Activated CD4-positive, CD25-positive, alpha-beta regulatory T cell treated with anti-CD3 and anti-CD28 coated beads, Interleukin-2, amount 50 U/mL, for 72 hours (primary cell): ENCODE measurements around the gene CTSK.
"Not testable (repeated sequence)": the region's sequence is repeated elsewhere in the genome, so short reads cannot be mapped to it uniquely, and the experiment has no call there.

Experiments used
- DNase-seq: peaks from one replicate; pipeline ENCODE4 v3.0.0; 2021

Gene CTSK

DNA sequence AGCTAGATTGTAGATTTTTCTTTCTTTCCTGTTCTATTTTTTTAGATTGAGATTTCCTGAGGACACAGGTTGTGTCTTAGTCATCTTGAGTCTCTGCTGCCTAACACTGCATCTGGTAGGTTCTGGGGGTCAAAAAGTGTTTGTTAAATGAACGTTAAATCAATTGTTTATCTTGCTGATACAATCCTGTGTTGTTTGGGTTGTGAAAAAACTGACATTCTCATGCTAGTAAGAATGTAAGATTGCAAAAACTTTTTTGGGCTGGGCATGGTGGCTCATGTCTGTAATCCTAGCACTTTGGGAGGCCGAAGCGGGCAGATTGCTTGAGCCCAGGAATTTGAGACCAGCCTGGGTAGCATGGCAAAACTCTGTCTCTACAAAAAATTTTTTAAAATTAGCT lies 3.4 kb downstream of the CTSK start:
- DNase-seq: no peak

DNA sequence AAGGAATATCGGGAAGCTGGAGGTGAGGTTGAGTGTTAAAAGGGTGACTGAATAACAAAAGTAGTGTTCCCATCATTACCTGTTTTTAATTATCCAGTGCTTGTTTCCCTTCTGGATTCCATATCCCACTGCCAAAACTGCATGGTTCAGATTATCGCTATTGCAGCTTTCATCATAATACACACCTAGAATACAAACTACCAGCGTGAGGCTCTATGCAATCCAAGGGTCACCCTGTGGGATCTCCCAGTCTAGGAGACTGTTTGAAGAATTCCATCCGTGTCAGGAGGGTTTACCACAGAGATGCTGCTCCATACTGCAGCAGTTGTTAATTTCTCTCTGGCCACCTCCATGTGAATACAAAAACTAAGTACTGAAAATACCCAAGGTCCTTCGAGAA lies 9.0 kb downstream of the CTSK start:
- no peak for DNase-seq

DNA sequence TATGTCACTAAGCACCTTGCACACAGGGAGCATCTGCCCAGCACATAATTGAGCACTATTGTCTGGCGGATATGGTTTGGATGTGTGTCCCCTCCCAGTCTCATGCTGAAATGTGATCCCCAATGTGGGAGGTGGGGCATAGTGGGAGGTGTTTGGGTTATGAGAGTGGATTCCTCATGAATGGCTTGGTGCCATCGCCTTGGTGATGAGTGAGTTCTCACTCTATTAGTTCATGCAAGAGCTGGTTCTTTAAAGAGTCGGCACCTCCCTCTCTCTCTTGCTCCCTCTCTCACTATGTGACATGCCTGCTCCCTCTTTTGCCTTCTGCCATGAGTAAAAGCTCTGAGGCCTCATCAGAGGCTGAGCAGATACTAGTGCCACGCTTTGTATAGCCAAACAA lies 9.5 kb downstream of the CTSK start:
- no peak for DNase-seq

DNA sequence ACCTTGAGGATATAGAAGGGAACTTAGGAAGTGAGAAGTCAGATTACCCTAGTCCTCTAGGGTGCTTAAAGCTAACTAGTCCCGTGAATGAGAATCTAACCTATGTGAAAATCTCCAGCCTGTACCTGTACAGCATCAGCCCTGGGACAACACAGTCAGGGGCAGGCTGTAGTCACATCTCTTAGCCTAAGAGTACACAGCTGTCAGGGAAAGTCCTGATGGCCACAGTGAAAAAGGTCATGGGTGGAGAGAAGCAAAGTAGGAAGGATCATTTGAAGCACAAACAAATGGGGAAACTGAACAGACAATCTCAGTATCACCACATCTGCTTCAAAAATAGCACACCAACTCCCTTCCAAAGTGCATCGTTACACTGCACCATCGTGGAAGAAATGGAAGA lies 11.7 kb downstream of the CTSK start:
- DNase-seq: no peak

DNA sequence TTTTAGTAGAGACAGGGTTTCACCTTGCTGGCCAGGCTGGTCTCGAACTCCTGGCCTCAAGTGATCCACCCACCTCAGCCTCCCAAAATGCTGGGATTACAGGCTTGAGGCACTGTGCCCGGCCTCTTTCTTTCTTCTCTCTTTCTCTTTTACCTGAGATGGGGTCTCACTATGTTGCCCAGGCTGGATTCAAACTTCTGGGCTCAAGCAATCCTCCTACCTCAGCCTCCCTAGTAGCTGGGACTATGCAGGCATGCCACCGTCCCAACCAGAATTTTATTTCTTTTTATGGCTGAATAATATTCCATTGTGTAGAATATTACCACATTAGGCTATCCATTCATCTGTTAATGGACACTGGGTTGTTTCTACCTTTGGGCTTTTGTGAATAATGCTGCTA lies 14.3 kb downstream of the CTSK start:
- DNase-seq: not testable (repeated sequence)

DNA sequence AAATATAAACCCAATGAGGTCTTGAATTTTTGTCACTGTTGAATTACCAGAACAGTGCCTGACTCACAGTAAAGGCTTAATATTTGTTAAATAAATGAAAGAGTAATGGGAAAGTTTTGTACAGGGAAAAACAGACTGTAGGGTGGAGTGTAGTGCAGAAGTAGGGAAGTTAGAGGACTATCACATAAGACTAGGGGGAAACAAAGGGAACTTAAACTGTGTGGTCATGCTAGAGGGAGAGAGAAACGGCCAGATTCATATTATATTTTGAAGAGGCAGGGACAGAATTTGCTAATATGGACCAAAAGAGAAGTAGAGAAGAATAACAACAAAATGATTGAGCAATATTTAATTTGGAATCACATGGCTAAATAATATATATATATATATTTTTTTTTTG lies 14.8 kb downstream of the CTSK start:
- DNase-seq: no peak

DNA sequence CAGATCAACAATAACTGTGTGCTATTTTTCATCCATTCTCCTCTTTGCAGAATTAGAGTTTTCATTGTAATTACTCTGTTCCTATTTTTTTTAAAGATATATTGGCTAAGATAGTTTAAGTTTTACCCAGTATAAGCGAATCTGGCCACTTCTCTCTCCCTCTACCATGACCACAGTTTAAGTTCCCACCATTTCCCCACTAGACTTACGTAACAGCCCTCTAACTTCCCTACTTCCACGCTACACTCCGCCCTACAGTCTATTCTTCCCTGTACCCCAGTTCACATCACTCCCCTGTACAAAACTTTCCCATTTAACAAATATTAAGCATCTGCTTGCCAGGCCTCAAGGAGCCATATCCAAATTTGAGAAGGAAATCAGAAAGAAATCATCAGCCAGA lies 16.5 kb downstream of the CTSK start:
- DNase-seq: no peak

DNA sequence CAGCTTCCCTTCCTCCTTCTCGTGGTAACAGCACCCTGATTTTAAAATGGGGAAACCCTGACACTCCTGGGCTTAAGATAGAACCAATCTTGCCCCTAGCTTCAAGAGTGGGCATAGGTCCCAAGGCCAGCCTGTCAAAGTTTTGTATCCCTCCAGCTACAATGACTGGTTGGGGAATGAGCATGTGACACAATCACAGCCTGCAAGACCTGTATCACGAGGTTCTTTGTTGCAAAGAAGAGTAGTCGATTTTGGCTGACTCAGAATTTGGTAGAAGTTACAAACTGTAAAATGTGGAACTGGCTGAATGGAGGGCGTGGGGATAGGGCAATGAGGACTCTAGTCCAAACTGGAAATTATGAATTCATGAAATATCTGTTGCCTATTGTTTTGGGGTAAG lies 18.7 kb downstream of the CTSK start:
- no peak for DNase-seq

DNA sequence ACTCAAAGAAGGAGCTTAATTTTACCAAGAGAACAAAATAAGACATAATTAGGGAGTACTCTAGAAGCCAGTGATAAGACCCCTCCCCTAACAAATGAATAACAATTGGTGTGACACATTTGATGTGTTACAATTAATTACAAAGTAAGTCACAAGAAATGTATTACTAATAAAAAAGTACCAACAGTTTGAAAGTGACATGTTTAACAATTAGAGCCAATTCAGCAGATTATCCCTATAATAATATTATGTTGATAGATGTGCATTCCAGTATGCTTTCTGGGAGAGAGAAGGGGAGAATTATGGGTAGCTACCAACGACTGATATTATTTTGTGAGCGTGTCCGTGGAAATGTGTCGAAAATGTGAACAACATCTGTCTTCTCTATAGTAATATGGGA lies 19.1 kb downstream of the CTSK start:
- DNase-seq: no peak

DNA sequence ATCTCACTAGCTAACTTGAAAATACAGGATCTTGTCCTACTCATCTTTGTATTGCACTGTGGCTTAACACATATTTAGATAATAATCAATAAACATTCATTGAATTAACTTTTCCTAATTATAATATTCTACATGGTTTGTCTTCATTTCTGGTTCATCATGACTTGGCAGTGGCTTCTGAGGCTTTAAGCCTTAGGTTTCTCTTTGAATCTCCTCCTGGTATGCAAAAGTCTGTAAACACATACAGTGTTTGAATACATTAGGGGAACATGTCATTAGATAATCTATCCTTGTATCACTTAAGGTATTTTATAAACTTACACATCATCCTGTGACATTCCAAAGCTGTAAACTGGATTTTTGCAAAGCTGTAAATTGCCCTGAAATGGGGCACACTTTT lies 20.6 kb downstream of the CTSK start:
- no peak for DNase-seq

DNA sequence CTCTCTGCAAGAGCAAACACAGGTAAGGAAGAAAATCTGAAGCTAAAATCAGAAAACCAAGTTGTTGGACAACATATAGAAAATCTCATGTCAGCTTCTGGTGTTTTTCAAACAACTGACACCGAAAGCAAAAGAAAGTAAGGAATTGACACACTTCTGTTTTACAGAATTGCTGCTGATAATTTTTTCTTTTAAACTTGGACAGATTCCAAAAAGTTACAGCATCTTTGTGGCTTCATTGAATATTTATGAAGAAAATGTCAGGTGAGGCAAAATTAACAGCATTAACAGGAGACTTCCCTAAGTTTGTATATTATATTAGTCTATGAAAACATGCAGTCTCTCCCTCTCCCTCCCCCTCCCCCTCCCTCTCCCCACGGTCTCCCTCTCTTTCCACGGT lies 27.6 kb downstream of the CTSK start:
- DNase-seq: no peak

DNA sequence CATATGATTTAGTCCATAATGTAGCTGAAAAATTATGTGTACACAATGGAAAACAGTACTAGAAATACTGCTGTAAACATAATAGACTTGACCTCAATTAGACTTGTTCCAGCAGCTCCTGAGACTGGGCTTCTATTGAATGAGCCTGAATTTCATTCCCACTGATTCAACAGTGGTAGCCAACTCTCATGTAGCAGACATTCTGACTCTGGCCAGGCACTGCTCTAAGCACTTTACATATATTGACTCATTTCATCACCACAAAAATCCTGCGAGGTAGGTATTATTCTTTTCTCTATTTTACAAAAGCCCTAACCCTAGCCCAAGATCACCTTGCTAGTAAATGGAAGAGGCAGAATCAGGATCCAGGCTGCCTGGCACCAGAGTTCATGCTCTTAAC lies 29.7 kb downstream of the CTSK start:
- no peak for DNase-seq

DNA sequence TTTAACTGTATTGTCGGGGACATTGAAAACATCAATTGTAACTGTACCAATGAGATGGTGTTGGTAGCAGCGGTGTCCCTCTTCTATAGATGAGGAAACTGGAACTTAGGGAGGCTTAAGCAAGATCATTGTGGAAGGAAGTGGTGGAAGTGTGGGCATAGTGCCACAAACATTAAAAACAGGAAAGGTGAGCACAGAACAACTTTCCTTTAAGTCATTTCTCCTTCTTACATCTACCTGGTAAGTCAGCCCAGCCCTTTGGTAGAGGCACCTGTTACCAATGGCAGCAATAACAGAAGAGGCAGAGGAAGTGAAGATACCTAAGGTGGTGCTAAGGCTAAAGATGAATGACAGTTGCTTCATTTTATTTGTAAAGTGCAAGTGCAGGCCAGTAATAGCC lies 30.5 kb downstream of the CTSK start:
- no peak for DNase-seq

DNA sequence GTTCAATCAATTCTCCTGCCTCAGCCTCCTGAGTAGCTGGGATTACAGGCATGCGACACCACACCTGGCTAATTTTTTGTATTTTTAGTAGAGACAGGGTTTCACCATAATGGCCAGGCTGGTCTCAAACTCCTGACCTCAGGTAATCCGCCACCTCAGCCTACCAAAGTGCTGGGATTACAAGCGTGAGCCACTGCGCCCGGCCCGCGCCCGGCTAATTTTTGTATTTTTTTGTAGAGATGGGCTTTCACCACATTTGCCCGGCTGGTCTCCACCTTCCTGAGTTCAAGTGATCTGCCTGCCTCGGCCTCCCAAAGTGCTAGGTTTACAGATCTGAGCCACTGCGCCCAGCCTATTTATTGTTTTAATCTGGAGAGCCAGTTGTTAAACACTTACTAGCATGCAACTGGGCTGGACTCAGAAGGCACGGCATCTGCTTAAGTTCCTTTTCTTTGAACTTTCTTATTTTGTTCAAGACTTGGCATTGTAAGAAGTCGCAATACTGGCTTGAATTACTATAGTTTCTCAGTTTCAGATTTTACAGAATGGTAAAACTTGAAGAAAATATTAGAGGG lies 32.0 kb downstream of the CTSK start:
- not testable (repeated sequence) for DNase-seq

DNA sequence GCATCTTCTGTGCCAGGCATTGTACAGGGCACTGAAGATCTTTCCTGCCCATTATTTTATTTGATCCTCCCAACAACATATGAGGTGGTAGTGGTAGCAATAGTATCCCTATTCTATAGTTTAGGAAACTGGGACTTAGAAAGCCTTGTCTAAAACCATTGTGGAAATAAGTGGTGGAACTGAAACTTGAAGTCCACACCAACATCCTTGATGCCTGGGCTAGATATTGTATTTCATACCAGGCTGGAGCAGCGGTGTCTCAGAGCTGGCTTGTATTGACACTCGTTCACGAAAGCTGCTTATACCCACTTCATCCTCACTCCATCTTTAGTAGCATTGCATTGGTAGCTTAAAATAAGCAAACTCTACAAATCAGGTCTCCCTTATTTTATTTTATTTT lies 32.8 kb downstream of the CTSK start:
- no peak for DNase-seq

DNA sequence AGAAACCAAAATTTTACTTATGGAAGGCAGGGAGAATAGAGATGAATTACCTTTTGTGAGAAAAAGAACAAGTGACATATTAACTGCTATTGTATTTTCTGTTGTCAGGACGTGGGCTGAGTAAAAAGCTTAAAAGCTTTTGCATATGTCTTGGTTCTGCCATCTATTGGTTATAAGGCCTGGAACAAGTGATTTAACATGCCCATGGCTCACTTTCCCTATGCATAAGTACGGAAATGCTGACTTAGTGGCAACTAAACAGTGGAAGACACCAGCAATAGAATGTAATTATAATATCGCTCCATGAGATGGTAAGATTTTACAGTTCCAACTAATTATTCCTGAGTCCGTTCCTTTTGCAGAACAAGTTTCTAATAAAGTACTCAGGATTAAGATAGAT lies 35.7 kb downstream of the CTSK start:
- no peak for DNase-seq

DNA sequence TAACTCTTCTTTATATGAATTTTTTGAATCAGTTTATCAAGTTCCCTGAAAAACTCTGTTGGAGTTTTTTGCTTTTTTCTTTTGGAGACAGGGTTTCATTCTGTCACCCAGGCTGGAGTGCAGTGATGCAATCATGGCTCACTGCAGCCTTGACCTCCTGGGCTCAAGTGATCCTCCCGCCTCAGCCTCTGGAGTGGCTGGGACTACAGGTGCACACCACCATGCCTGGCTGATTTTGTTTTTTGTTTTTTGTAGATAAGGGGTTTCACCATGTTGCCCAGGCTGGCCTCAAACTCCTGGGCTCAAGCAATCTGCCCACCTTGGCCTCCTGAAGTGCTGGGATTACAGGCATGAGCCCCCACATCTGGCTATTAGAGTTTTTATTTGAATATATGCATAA lies 40.4 kb downstream of the CTSK start:
- DNase-seq: not testable (repeated sequence)

DNA sequence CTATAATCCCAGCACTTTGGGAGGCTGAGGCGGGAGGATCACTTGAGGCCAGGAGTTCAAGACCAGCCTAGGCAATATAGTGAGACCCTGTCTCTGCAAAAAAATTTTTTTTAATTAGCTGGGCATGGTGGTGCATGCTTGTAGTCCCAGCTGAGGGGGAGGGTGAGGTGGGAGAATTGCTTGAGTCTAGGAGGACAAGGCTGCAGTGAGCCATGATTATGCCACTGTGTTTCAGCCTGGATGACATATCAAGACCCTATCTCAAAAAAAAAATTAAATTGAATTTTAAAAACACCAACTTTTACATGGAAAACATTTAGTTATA lies 42.1 kb downstream of the CTSK start:
- not testable (repeated sequence) for DNase-seq

DNA sequence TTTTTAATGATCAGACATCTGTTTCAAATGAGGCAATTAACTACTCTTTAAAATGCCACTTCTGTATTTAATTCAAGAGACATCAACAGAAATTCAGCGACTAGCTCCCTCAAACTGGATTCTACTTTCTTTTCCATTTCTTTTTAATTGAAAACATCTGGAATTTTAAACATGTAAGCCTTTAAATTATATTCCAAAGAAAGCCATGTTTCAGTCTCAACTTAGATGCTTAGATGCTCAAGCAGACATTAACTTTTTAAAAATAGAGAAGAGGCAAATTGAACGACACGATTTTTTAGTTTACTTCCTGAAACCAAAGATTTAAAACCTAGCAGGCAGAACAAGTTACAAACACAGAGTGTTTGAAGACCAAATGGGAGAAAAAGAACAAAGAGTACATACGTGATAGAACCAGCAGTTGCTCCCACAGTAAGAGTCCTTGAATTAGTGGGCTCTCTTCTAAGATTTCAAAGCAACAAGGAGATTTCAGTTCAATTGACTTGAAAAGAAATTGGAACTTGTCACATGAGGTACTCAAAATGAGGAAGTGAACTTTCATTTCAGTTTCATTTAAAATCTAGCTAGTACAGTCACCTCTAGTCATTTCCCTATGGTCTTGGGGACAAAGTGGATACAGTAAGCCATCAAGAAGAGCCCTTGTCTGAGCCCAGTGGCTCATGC lies 42.6 kb downstream of the CTSK start, which contains the start of gene CTSS:
CTSS (minus strand) TSS at position 483 of the 681 bp plus-strand sequence. CDS start 1,015 bp downstream, outside the sequence.
- DNase-seq: no peak

DNA sequence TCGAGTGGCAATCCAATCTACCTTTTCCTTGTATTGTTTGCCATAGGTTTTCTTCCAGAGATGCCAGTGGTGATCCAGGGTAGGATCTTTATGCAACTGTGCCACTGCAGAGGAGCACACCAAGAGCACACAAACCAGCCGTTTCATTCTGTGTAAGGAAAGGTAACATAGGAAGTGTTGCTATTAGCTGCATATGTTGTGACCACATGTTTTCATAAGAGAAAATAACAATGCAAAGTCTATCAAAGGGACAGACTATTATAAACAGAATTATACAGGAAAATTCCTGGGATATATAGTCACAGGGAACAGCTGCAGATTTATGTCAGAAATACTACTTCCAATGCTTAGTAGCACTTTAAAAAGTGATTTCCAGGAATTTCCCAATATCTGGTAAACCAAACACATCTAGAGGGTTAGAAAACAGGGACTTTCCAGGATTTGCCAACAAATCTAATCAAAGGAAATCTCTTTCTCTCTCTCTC lies 43.4 kb downstream of the CTSK start:
- DNase-seq: no peak

DNA sequence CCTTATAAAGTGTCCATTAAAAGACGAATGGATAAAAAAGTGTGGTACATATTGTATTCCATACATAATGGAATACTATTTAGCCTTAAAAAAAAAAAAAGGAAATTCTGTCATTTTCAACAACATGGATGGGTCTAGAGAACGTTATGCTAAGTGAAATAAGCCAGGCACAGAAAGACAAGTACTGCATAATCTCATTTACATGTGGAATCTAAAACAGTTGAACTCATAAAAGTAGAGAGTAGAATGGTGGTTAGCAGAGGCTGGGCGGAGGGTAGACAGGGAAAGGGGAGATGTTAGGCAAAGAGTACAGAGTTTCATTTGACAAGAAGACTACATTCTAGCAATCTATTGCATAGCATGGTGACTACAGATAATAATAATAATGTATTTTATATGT lies 45.0 kb downstream of the CTSK start:
- no peak for DNase-seq

DNA sequence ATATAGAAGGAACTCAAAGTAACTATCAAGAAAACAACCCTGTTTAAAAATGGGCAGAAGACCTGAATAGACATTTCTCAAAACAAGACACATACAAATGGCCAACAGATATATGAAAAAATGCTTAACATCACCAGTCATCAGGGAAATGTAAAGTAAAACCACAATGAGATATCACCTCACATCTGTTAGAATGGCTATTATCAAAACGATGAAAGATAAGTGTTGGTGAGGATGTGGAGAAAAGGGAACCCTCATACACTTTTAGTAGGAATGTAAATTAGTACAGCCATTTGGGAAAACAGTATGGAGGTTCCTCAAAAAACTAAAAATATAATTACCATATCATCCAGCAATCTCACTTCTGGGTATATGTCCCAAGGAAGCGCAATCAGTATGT lies 45.5 kb downstream of the CTSK start:
- DNase-seq: no peak

DNA sequence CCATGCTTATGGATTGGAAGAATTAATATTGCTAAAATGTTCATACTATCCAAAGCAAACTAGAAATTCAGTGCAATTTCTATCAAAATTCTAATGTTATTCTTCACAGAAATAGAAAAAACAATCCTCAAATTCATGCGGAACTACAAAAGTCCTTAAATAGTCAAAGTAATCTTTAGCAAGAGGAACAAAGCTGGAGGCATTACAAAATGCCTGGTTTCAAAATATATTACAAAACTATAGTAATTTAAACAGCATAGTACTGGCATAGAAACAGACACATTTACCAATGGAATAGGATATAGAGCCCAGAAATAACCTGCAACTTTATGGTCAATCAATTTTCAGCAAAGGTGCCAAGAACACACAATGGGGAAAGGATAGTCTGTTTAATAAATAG lies 46.3 kb downstream of the CTSK start:
- no peak for DNase-seq

DNA sequence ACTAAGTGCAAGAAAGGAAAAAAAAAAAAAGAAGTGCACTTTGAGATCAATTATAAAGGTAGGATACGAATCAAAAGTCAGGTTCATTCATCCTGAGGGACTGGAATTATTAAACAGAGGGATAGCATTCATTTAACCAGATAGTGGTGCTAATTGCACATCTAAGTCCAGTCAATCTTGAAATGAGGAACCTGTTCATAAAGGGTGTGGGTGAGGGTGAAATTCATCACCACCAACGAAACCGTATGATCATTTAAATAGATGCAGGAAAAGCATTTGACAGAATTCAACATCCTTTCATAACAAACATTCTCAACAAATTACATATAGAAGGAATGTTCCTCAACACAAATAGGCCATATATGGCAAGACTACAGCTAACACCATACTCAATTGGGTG lies 48.0 kb downstream of the CTSK start:
- no peak for DNase-seq

DNA sequence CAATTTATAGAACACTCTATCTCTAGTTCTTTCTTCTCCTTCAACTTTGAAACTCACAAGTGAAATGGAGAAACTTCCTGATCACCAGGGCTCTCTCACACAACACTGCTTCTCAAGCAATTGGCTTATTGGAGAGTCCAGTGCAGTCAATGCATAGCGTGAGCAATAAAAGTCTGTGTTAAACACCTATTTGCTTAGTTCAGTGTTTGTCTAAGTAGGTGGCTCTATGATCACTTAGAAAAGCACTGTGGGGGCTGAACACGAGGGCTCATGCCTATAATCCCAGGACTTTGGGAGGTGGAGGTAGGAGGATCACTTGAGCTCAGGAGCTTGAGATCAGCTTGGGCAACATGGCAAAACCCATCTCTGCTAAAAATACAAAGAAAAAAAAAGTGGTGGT lies 54.6 kb downstream of the CTSK start:
- DNase-seq: no peak
